GM06990 (cell line): ENCODE results near the gene PLEKHA4.
"Not testable (repeated sequence)": the region's sequence is repeated elsewhere in the genome, so short reads cannot be mapped to it uniquely, and the experiment has no call there.

Experiments used
- DNase-seq: peaks from one replicate; pipeline ENCODE4 v3.0.0-alpha.2; 2011; ENCODE audit not compliant: insufficient read length; ENCODE audit errors: extremely low read depth
- H3K27me3 ChIP-seq: replicated peaks from 2 replicates; pipeline ENCODE4 v1.6.0; 2011; ENCODE audit warnings: low read length; ENCODE audit not compliant: control insufficient read depth, insufficient read depth
- H3K36me3 ChIP-seq: 2 replicates; pipeline ENCODE4 v1.5.1; 2011; ENCODE audit warnings: low read length; ENCODE audit not compliant: control insufficient read depth, insufficient read depth
- H3K4me3 ChIP-seq: replicated peaks from 2 replicates; pipeline ENCODE4 v1.5.1; 2011; ENCODE audit warnings: low read depth, mild to moderate bottlenecking, control low read depth, low read length
- CTCF ChIP-seq: IDR thresholded peaks from 2 replicates; pipeline ENCODE4 v1.5.1; 2011; ENCODE audit warnings: low read length, control low read depth, mild to moderate bottlenecking, inconsistent platforms; ENCODE audit not compliant: insufficient read depth, poor library complexity, severe bottlenecking

The PLEKHA4 gene

GRCh38 chr19:48890551-48890950 is 22.1 kb upstream of the PLEKHA4 start:
- TF ChIP-seq CTCF, result no peak
- no peaks in the 10 kb centered on the region for H3K27me3 ChIP-seq
- no peak overlapping the region for H3K4me3 ChIP-seq
- no peaks in the 10 kb centered on the region for H3K36me3 ChIP-seq
- DNase-seq, result no peak

GRCh38 chr19:48889496-48889895 is 21.1 kb upstream of the PLEKHA4 start:
- not testable (repeated sequence) for DNase-seq, H3K4me3 ChIP-seq, H3K36me3 ChIP-seq, H3K27me3 ChIP-seq

DNA sequence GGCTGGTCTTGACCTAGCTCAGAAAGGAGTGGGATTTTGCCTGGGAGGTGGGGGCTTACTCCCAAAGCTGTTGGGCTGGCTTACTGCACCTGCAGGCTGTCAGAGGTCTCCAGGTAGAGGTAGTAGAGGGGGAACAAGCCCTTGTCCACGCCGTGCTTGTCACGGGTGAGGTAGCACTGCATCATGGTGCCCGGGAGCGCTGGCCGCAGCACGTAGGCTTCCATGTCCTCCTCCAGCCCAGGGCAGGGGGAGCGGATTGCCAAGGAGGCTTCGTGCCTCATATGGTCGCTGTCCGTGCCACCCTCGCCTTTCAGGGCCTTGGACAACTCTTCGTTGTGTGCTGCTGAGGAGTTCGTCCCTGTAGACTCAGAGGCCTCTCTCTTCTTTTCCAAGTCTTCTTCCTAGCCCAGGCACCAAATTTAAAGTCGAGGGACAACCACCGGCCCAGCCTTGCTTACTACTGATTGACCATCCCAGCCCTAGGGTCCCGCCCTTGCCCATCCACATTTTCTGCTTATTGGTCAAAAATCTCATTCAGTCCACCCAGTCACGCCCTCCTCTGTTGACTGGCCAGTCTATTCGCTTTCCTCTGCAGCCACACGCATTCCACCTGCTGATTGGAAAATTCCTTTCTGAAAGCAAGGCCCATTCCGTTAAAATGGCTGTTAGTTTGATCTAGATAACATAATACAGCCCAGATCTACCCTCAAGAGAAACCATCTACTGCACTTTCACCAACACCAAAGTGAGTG is 19.6 kb upstream of the PLEKHA4 start:
- Histone ChIP-seq H3K4me3 (no peak overlapping the region), H3K27me3 (no peaks in the 10 kb centered on the region), H3K36me3 (no peaks in the 10 kb centered on the region)
- DNase-seq, result no peak
- TF ChIP-seq CTCF, result no peak

GRCh38 chr19:48883726-48884125 is 15.3 kb upstream of the PLEKHA4 start:
- no peak overlapping the region for H3K4me3 ChIP-seq
- no peaks in the 10 kb centered on the region for H3K27me3 ChIP-seq
- no peaks in the 10 kb centered on the region; the same call in 1 of the 2 replicates for H3K36me3 ChIP-seq
- no peak for DNase-seq
- no peak for TF ChIP-seq CTCF

DNA sequence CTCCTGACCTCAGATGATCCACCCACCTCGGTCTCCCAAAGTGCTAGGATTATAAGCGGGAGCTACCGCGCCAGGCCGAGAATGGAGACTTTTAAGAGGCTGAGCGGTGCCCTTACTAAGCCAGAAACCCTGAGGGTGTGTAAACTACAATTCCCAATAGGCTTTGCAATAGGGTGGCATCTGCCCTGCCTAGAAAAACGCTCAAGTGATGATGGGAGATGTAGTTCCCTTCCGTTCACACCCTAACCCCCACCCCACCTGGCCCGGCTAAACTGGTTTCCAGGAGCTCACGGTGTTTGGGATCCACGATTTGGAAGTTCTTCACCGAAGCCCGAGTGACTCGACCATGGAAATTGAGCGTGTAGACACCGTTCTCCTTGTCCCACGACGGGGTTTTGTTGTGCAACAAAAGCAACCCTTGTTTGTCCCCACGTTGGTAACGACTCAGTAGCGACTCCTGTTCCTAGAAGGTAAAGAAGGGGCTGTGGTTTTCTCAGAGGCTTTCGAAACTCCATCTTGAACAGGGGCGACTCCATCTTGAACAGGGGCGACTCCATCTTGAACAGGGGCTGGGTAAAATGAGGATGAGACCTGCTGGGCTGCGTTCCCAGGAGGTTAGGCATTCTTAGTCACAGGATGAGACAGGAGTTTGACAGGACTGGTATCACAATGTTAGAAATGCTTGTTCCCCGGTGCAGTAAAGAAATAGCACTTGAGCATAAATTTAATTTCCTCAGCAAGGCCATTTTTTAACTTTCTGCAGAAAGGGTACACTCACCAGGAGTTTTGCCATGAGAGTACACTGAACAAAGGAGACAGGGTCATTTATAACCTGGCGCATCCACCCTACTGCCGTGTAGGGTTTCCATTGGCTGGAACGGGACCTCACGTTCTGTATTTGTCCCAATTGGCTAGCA is 13.6 kb upstream of the PLEKHA4 start:
- DNase-seq, result no peak
- Histone ChIP-seq H3K27me3 (no peaks in the 10 kb centered on the region), H3K36me3 (no peaks in the 10 kb centered on the region; the same call in 1 of the 2 replicates), H3K4me3 (no peak overlapping the region)
- no peak for TF ChIP-seq CTCF

DNA sequence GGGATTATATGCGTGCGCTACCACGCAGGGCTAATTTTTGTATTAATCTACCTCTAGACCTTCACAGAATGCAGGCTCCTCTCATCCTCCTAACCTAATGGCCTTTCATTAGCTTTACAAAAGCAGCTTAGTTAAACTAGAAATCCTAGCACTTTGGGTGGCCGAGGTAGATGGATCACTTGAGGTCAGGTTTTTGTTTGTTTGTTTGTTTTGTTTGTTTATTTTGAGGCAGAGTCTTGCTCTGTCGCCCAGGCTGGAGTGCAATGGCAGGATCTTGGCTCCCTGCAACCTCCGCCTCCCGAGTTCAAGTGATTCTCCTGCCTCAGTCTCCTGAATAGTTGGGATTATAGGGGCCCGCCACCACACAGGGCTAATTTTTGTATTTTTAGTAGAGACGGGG is 11.3 kb upstream of the PLEKHA4 start:
- H3K4me3 ChIP-seq, H3K36me3 ChIP-seq, DNase-seq, H3K27me3 ChIP-seq: not testable (repeated sequence)
